ENCODE data around the gene STX5. TPM values are rescaled to one million over a fixed set of nuclear protein-coding genes. Genes with fewer than 3 reads are reported as not detected.

The STX5 gene
- total and polyA plus RNA-seq, 7 donors = 27.1 to 37.8 (median 30.7) TPM

- peaks cover 0 to 25% (median 21%) of the 10 kb centered on the region in 4 donors for H3K4me1 ChIP-seq
- H3K27ac ChIP-seq = peak overlapping the region in 3 of 4 donors; percentile 89 to 96 (median 90)
- intact Hi-C loops (cut with DNase I) = no loop called here
- no peaks in the 10 kb centered on the region for H3K27me3 ChIP-seq
- DNase-seq = peak; percentile 70
- H3K9me3 ChIP-seq = no peaks in the 10 kb centered on the region
- no peak overlapping the region for H3K4me3 ChIP-seq
- TF ChIP-seq POLR2A (IDR thresholded peaks at IDR 0.05) (no peak), POLR2AphosphoS5 (IDR thresholded peaks at IDR 0.05) (peak in 1 of 4 donors; percentile 9)
- peaks cover 13 to 27% (median 18%) of the 10 kb centered on the region in 4 donors for H3K36me3 ChIP-seq
- 80 to 87% methylated on average over 5 of the region's 5 CpGs for WGBS, 2 donors
These were observed 25.2 kb downstream of the STX5 start for GRCh38 chr11:62806611-62807121.

GRCh38 chr11:62805961-62806441 lies 25.9 kb downstream of the STX5 start:
- no peak for DNase-seq
- no peaks in the 10 kb centered on the region for H3K27me3 ChIP-seq
- H3K27ac ChIP-seq = peak overlapping the region; percentile 83 to 96 (median 90)
- TF ChIP-seq CTCF (IDR thresholded peaks at IDR 0.05) (no peak), POLR2AphosphoS5 (IDR thresholded peaks at IDR 0.05) (no peak)
- intact Hi-C loops (cut with DNase I) = loop anchor here (2.0 kb wide), 1 partner anchor 25 kb away; no protein-coding TSS in a partner anchor
- peak overlapping the region; percentile 67 to 93 (median 70) for H3K4me3 ChIP-seq
- H3K4me1 ChIP-seq = peaks cover 0 to 25% (median 21%) of the 10 kb centered on the region in 4 donors
- no peaks in the 10 kb centered on the region for H3K9me3 ChIP-seq
- 29 to 33% methylated on average over 12 of the region's 12 CpGs for WGBS, 2 donors
- H3K36me3 ChIP-seq = peaks cover 20 to 33% (median 24%) of the 10 kb centered on the region in 4 donors

- peak within 1 kb of the TSS; percentile 83 to 96 (median 90) for H3K27ac ChIP-seq
These were observed 26.6 kb downstream of the STX5 start, which contains the start of gene NXF1 for GRCh38 chr11:62805076-62805892. Gene NXF1 (minus strand): TSS chr11:62805440. CDS start chr11:62805356, 84 bp downstream.

GRCh38 chr11:62804310-62805075 lies 27.4 kb downstream of the STX5 start:
- DNase-seq = no peak
- 3 to 6% methylated on average over 14 of the region's 14 CpGs for WGBS, 2 donors
- Histone ChIP-seq H3K27me3 (no peaks in the 10 kb centered on the region), H3K4me1 (peaks cover 0 to 25% (median 21%) of the 10 kb centered on the region in 4 donors), H3K4me3 (peak overlapping the region; percentile 67 to 93 (median 70)), H3K9me3 (no peaks in the 10 kb centered on the region), H3K36me3 (peaks cover 33 to 49% (median 40%) of the 10 kb centered on the region in 4 donors), H3K27ac (peak overlapping the region; percentile 83 to 96 (median 90))
- TF ChIP-seq EP300 (IDR thresholded peaks at IDR 0.05) (no peak), POLR2A (IDR thresholded peaks at IDR 0.05) (no peak)
- intact Hi-C loops (cut with DNase I) = loop anchor here (2.0 kb wide), 1 partner anchor 26 kb away; no protein-coding TSS in a partner anchor

More at GRCh38 chr11:62805076-62805892, 26.6 kb downstream of the STX5 start, which contains the start of gene NXF1:
- TF ChIP-seq POLR2AphosphoS5 (IDR thresholded peaks at IDR 0.05) (peak; percentile 99 to 100 (median 100)), EP300 (IDR thresholded peaks at IDR 0.05) (no peak), POLR2A (IDR thresholded peaks at IDR 0.05) (peak; percentile 98)
- Histone ChIP-seq H3K27me3 (no peaks in the 10 kb centered on the region), H3K4me3 (peak within 1 kb of the TSS; percentile 67 to 93 (median 70)), H3K4me1 (peaks cover 0 to 25% (median 21%) of the 10 kb centered on the region in 4 donors), H3K36me3 (peaks cover 25 to 41% (median 32%) of the 10 kb centered on the region in 4 donors), H3K9me3 (no peaks in the 10 kb centered on the region)
- 1% methylated on average over 77 of the region's 77 CpGs for WGBS, 2 donors
- peak; percentile 97 for DNase-seq
- intact Hi-C loops (cut with DNase I) = loop anchor here (2.0 kb wide), 1 partner anchor 26 kb away; no protein-coding TSS in a partner anchor

GRCh38 chr11:62801071-62801470 lies 30.8 kb downstream of the STX5 start:
- no peak for DNase-seq
- intact Hi-C loops (cut with DNase I) = no loop called here
- Histone ChIP-seq H3K9me3 (no peaks in the 10 kb centered on the region), H3K4me3 (no peak overlapping the region), H3K27ac (no peak overlapping the region), H3K27me3 (no peaks in the 10 kb centered on the region), H3K4me1 (peaks cover 0 to 23% (median 19%) of the 10 kb centered on the region in 4 donors), H3K36me3 (peaks cover 57 to 76% (median 70%) of the 10 kb centered on the region in 4 donors)
- WGBS, 2 donors = 87 to 94% methylated on average over 4 of the region's 4 CpGs
- TF ChIP-seq POLR2AphosphoS5 (IDR thresholded peaks at IDR 0.05) (no peak), POLR2A (IDR thresholded peaks at IDR 0.05) (no peak), CTCF (IDR thresholded peaks at IDR 0.05) (no peak), EP300 (IDR thresholded peaks at IDR 0.05) (no peak)

Measured in sigmoid colon (tissue), 7 donors.